SKM-1 (cell line): ENCODE measurements around the gene CYP2J2.
"Not testable (repeated sequence)": the region's sequence is repeated elsewhere in the genome, so short reads cannot be mapped to it uniquely, and the experiment has no call there.

Experiments used
- DNase-seq: peaks from one replicate; lab custom pipeline; 2025; ENCODE audit not compliant: unreplicated experiment; lab: John Stamatoyannopoulos, UW

CYP2J2 gene

GRCh38 chr1:59871746-59872145 is 54.8 kb downstream of the CYP2J2 start:
- DNase-seq, result no peak

- DNase-seq, result no peak
Measured at GRCh38 chr1:59866462-59866861, 60.1 kb downstream of the CYP2J2 start.

DNA sequence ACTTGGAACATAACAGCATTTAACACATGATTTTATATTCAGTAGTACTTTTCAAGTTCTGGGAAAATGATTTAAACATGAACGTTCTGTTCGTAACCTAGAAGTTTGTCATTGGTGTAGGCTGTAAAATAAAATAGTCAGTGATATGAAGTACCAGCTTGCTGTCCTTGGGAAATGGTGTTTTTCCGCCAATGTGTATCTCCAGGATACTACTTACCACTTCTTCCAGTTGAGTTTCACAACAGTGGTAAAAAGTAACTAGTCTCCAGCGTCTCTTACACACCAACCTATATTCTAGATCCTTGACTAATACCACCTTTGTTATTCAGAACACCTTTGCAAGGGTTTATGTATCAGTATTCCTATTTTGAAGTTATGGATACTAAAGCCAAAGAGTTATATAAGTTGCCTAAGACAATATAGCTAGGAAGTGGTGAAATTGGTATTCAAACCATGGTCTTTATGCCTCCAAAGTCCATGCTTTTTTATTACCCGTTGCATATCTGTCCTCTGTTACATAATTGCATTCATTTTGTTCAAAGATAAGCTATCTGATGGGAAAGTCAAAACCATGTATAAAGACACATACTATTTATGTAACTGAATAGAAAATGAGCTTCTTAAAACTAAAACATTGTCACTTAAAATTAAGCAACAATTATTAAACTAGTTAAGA is 68.8 kb downstream of the CYP2J2 start:
- no peak for DNase-seq

- DNase-seq, result no peak
Measured at GRCh38 chr1:59856725-59857338, 69.7 kb downstream of the CYP2J2 start.

DNA sequence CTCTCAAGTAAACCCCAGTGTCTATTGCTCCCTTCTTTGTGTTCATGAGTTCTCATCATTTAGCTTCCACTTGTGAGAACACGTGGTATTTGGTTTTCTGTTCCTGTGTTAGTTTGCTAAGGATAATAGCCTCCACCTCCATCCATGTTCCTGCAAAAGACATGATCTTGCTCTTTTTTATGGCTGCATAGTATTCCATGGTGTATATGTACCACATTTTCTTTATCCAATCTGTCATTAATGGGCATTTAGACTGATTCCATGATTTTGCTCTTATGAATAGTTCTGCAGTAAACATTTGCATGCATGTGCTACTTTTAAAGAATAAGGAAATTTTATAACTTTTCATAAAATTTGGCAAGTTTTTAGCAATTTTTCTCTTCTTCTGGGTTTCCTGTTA is 71.3 kb downstream of the CYP2J2 start:
- not testable (repeated sequence) for DNase-seq

- DNase-seq, result no peak
Measured at GRCh38 chr1:59852117-59852516, 74.5 kb downstream of the CYP2J2 start.

DNA sequence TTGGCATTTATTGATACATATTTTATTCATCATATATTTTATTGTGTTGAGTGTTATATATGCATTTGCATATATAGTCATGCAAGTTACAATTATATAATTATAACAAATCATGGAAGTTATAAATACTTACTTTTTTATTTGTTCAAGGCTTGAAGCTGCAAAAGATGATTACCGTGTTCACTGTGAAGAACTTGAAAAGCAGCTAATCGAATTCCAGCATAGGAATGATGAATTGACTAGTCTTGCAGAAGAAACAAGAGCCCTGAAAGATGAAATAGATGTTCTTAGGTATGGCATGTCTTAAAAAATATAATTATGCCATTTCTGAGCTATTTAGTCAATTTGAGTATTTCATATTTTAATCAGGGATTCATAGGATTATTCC is 79.7 kb downstream of the CYP2J2 start:
- DNase-seq, result no peak

- no peak for DNase-seq
Measured at GRCh38 chr1:59846209-59846894, 80.2 kb downstream of the CYP2J2 start.

- no peak for DNase-seq
Measured at GRCh38 chr1:59845091-59845490, 81.5 kb downstream of the CYP2J2 start.
